AG20443 (cell line): Measurements from ENCODE around the gene MANBA.
A peak's percentile ranks its signal among the peaks of the same experiment; 100 is the strongest.

Experiments
- DNase-seq: peaks from one replicate; pipeline ENCODE4 v3.0.0; 2012; ENCODE audit warnings: low spot score, mixed read lengths

MANBA gene

DNA sequence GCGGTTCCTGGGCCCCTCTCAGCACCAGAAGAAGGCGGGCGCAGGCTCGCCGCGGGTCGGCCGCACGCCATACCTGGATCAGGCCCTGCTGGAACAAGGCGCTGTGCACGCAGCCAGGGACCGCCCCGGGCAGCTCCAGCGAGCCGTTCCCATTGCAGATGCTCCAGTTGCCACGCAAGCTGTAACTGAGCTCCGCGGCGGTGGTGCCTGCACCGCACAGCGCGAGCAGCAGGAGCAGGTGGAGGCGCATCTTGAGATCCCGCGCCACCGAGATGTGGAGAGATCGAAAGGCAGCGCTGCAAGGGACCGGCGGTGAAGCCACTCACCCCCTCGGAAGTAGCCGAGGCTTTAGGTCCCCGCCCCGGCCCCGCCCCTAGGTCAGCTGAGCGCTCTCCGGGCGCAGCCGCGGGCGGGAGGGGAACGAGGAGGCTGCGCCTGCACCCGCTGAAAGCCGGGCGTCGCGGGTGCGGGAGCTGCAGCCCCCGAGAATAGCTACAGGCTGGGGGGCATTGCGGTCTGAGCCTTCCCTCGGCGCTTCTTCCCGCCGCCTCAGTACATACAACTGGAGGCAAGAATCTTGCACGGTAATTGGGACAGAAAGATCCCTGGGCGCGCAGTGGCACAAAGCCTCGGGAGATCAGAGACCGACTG lies at the start of gene MANBA:
Gene MANBA, minus strand, starts transcription at position 324 of the 651 bp plus-strand sequence. Its CDS starts 74 bp downstream, at position 250.
- peak; percentile 97 for DNase-seq

DNA sequence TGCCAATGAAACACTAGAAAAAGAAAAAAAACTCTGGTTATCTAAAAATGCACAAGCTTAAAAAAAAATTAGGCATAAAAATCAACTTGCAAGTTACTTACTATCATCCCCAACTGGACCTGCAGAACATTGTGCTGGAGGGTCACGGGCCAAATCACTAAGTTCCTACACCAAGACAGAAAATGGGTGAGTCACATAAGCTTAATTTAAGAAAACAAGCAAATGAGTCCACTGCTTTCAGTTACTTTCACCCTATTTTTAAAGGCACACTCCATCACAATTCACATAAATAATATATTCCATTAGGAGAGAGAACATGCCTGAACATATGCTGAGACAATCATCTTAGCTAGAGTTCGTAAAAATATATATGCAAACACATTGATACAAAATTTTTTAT lies 48.9 kb upstream of the MANBA start:
- DNase-seq, result no peak

GRCh38 chr4:102809190-102809589 lies 48.4 kb upstream of the MANBA start:
- no peak for DNase-seq

DNA sequence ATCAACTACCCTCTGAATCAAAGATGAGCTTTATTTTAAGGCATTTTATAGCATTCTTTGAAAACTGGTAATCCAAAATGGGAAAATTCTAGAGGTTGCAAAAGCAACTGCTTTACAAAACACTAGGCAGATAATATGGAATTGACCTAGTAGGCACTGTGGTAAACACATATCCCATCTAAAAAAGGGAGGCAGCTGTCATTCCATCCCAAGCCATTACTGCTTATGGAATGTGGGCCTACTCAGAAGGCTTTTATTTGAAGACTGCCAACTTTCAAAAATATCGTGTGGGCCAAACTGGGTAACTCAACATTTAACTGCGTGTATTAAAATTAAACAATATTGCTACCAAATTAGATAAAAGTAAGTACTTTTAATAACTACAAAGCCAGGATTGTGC lies 47.2 kb upstream of the MANBA start:
- no peak for DNase-seq

DNA sequence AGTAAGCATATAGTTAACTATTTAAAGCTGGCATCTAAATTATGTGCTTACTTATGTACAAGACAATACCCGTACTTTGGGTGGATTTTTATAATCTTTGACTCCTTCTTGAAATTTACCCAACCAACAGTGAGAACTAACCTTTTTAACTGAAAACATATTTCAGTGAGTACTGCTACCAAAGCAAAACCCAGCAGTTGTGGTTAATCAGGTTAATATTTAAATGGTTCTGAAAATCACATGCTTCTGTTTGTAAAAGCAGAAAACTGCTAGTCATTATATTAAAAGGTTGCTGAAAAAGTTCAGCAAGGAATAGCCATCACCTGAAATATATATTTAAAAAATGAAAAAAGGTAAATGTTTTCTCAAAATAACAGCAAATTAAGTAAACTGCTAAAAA lies 46.6 kb upstream of the MANBA start:
- no peak for DNase-seq

DNA sequence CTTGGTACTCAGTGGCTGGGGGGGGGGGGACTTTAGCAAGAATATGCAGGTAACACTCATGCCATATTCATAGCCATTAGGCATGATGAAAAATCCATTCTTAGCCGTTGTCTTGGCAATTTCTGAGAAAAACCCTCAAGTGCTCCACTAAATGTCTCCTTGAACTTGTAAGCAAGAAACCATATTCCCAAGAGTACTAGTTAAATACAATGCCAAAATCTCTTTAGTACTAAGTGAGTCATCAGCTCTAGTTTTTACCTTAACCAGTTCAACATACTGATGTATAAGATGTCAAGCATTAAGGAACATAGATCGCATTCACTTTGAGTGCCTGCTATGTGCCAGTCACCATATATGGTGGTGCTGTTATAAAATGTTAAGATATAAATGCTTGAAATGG lies 39.0 kb upstream of the MANBA start:
- no peak for DNase-seq

- DNase-seq, result no peak
Measured at GRCh38 chr4:102794999-102795398, 34.2 kb upstream of the MANBA start.

DNA sequence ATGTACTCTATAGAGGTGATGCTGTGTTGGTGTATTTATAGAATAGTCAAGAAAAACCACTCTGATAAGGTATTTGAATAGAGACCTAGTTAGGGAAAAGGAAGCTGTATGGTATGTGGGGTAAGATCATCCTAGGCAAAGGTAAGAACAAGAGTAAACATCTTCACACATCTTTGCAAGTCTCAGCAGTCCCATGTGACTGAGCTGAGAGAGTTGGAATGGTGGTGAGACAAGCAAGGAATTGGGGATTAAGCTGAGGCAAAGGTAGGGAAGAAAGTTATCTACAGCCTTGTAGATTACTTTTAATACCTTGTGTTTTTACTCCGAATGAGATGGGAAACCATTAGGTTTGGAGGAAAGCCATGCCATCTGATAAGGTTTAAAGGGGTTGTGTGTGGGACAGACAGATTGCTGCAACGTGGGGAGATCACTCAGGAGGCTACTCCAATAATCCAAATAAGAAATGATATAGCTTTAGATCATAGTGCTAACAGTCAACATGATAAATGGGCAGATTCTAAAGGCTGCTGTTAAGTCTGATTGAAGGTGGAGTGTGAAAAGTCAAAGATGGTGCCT lies 31.7 kb upstream of the MANBA start:
- DNase-seq, result no peak

DNA sequence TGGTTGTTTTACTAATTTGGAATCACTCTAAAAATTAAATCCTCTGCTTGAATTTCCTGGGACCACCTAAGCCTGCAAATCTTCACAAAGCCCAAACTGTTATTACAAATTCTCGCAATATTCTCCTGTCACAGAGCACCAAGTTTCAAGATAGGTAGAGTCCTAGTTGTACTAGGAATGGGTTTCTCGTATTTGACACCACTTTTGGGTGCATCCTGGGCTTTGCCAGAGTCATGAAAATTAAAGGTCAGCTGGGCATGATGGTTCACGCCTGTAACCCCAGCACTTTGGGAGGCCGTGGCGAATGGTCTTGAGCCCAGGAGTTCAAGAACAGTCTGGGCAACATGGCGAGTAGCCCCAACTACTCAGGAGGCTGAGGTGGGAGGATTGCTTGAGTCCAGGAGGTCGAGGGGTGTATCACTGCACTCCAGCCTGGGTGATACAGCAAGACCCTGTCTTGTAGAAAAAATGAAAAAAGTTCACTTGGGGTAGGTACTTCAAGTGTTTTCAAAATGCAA lies 30.6 kb upstream of the MANBA start:
- no peak for DNase-seq

GRCh38 chr4:102789317-102789717 lies 28.5 kb upstream of the MANBA start:
- no peak for DNase-seq

- DNase-seq, result no peak
Measured at GRCh38 chr4:102787944-102788343, 27.2 kb upstream of the MANBA start.

DNA sequence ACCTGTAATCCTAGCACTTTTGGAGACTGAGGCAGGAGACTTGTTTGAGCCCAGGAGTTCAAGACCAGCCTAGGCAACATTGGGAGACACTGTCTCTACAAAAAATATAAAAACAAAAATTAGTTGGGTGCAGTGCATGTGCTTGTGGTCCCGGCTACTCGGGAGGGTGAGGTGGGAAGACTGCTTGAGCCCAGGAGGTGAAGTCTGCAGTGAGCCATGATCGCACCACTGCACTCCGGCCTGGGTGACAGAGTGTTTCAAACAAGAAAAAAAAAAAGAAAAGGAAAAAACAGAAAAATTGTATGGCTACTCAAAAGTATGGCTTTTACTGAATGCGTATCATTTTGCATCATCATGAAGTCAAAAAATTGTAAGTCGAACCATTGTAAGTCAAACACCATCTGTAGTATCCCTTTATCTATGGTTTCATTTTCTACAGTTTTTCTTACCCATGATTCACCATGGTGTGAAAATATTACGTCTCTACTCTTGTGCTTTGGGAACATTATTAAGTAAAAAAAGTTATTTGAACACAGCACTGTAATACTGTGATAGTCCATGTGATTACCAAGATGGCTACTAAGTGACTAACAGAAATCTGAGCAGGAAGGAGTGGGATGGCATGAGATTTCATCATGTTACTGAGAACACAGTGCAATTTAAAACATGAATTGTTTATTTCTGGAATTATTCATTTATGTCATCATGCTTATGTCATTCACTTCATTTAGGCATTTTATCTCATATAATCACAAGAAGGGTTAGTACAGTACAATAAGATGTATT lies 26.5 kb upstream of the MANBA start:
- no peak for DNase-seq

- no peak for DNase-seq
Measured at GRCh38 chr4:102786279-102786678, 25.5 kb upstream of the MANBA start.

GRCh38 chr4:102783006-102783405 lies 22.2 kb upstream of the MANBA start:
- DNase-seq, result no peak

DNA sequence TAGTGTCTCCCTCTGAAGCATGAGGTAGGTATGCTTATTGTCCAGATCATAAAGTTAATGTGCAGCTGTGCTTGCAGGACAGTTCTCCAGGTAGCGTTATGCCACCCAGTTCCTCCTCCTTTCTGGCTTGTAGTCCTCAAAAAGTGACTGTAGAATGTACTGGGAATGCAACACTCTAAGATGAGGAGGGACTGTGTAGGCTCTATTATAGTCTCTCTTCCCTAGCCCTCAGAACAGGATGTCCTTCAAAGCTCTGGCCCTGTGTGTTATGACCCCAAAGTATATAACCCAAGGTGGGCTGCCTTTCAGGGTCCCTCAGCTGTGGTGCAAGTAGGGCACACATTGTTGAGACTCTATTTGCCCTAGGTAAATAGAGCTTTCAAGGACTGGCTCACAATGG lies 20.8 kb upstream of the MANBA start:
- DNase-seq, result no peak

- DNase-seq, result no peak
Measured at GRCh38 chr4:102780476-102781144, 19.8 kb upstream of the MANBA start.

DNA sequence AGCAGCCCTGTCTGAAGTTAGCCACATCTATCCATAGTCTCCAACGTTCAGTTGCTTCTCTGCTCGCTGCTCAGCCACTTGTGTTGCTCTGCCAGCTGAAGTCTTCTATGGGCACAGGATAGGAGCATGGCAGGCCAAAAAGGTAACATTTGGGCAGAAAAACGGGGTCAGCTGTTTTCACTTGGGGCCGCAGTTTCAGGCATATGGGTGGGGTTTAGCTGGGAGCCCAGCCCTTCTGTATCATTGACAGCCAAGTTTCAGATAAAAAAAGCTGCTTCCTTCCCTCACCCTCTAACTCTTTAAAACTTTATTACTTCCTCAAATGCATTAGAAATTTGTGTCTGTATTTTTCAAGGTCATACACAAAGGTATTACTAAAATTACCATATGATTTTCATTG lies 18.4 kb upstream of the MANBA start:
- DNase-seq, result no peak

DNA sequence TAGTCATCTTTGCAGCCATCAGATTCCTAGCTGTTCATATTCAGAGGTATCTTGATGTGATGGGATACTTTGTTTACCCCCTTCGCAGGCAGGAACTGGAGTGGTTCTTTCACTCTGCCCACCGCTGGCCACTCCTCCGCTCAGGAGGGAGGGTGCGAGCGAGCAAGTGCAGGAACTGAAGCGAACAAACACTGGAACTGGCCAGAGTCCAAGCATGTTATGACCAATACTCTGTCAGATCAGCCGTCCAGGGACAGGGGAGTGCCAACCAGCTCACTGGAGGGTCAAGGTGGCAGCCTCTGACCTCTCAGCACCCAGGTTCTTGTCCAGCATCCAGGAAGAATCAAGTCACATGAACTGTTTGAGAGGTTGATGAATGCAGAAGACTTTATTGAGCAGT lies 18.0 kb upstream of the MANBA start:
- DNase-seq, result no peak

DNA sequence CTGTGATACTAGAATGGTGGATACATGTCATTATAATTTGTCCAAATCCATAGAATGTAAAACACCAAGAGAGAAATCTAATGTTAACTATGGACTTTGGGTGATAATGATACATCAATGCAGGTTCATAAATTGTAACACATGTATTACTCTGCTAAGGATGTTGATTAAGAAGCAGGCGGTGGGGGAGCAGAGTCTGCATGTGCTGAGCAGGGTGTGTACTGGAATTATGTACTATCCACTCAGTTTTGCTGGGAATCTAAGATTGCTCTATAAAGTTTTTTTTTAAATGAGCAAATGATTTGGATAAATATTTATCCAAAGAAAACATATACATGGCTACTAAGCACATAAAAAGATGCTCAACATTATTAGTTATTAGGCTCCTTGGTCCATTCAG lies 15.0 kb upstream of the MANBA start:
- DNase-seq, result no peak

DNA sequence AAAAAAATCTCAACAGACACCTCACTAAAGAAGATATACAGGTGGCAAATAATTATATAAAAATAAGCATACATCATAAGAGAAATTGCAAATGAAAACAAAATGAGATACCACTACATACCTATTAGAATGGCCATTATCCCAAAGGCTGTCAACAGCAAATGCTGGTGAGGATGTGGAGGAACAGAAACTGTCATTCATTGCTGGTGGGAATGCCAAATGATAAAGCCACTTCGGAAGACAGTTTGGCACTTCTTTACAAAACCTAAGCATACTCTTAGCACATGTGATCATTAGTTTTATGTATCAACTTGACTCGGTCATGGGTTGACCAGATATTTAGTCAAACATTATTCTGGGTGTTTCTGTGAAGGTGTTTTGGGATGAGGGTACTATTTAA lies 13.5 kb upstream of the MANBA start:
- DNase-seq, result no peak

GRCh38 chr4:102772738-102773340 lies 12.1 kb upstream of the MANBA start:
- no peak for DNase-seq

- DNase-seq, result no peak
Measured at GRCh38 chr4:102764901-102765300, 4.1 kb upstream of the MANBA start.
